Endothelial cell of umbilical vein (primary cell): ENCODE measurements around the gene MOB3A. TPM values are rescaled to one million over a fixed set of nuclear protein-coding genes. Genes with fewer than 3 reads are reported as not detected.

Experiments used
- BruUV-seq: library from RNA; stranded (reverse); fragments of 400-500 nt; replicated peaks from 2 replicates; lab custom pipeline; 2021; lab: Mats Ljungman, UMichigan
- CTCF ChIA-PET: fragments of 300-600, 350-600 bp; sonication (Branson Sonifier 250); formaldehyde crosslinking; loops from one replicate; lab custom pipeline; 2021; ENCODE audit warnings: antibody characterized with exemption, inconsistent platforms; lab: Charles Lee
- POLR2A ChIA-PET: fragments of 300-600, 350-600 bp; sonication (Branson Sonifier 250); formaldehyde crosslinking; loops from one replicate; lab custom pipeline; 2021; ENCODE audit warnings: antibody characterized with exemption, inconsistent platforms; lab: Charles Lee
- DNase-seq: peaks from one replicate; pipeline ENCODE4 v3.0.0-alpha.2; 2011; ENCODE audit warnings: low read depth, low spot score
- FAIRE-seq: peaks from 2 replicates; lab custom pipeline; 2011; peaks lifted over from hg19 to GRCh38; lab: Jason Lieb, UNC
- H2AFZ ChIP-seq: 2 replicates; pipeline ENCODE4 v1.6.0; 2012; ENCODE audit warnings: low read depth, low read length, control low read depth, inconsistent platforms
- H3K27ac ChIP-seq: 2 replicates; pipeline ENCODE4 v1.5.1; 2011; ENCODE audit warnings: low read depth, mild to moderate bottlenecking, control low read depth, low read length, moderate library complexity; ENCODE audit not compliant: insufficient read depth
- H3K27me3 ChIP-seq, 2 experiments: 2 replicates each; pipeline versions ENCODE4 v1.6.0 to v1.6.1; 2011; ENCODE audit warnings: low read length in 2 of 2, mixed read lengths in 1 of 2; ENCODE audit not compliant: control insufficient read depth in 2 of 2, insufficient read depth in 2 of 2
- H3K36me3 ChIP-seq, 2 experiments: 2 replicates in 1 of 2; 3 replicates in 1 of 2; pipeline ENCODE4 v1.5.1; 2011; ENCODE audit warnings: low read length in 2 of 2, mild to moderate bottlenecking in 1 of 2, moderate library complexity in 1 of 2; ENCODE audit not compliant: control insufficient read depth in 2 of 2, insufficient read depth in 2 of 2; ENCODE audit errors: extremely low read depth in 1 of 2
- H3K4me1 ChIP-seq: 3 replicates; pipeline ENCODE4 v1.5.1; 2011; ENCODE audit warnings: mild to moderate bottlenecking, low read length; ENCODE audit not compliant: control insufficient read depth, insufficient read depth; ENCODE audit errors: extremely low read depth
- H3K4me2 ChIP-seq: 2 replicates; pipeline ENCODE4 v1.6.1; 2011; ENCODE audit warnings: low read length, control low read depth, mixed read lengths; ENCODE audit not compliant: insufficient read depth
- H3K4me3 ChIP-seq, 3 experiments: fragments of 200-600 bp in 1 of 3; sonication (generic), shearing (Covaris generic) in 1 of 3; replicated peaks in 1 of 3; 2 replicates each; pipeline ENCODE4 v1.5.1; 2011 to 2016; ENCODE audit warnings: control low read depth in 3 of 3, low read length in 3 of 3, mild to moderate bottlenecking in 2 of 3, inconsistent platforms in 1 of 3, low read depth in 1 of 3, moderate library complexity in 1 of 3; ENCODE audit not compliant: insufficient read depth in 1 of 3
- H3K79me2 ChIP-seq: 2 replicates; pipeline ENCODE4 v1.6.0; 2012; ENCODE audit warnings: low read length, inconsistent platforms; ENCODE audit not compliant: control insufficient read depth, insufficient read depth
- H3K9ac ChIP-seq: replicated peaks from 2 replicates; pipeline ENCODE3; 2011; ENCODE audit warnings: low read length, control low read depth; ENCODE audit not compliant: insufficient read depth; ENCODE audit errors: extremely low read depth
- H3K9me1 ChIP-seq: replicated peaks from 3 replicates; pipeline ENCODE4 v1.6.0; 2011; ENCODE audit warnings: mild to moderate bottlenecking, low read length; ENCODE audit not compliant: control insufficient read depth, insufficient read depth; ENCODE audit errors: extremely low read depth
- H3K9me3 ChIP-seq: replicated peaks from 2 replicates; pipeline ENCODE4 v1.5.1; 2012; ENCODE audit warnings: low read length, inconsistent platforms; ENCODE audit not compliant: control insufficient read depth, insufficient read depth
- H4K20me1 ChIP-seq: replicated peaks from 2 replicates; pipeline ENCODE3; 2011; ENCODE audit warnings: mild to moderate bottlenecking, low read length; ENCODE audit not compliant: control insufficient read depth, insufficient read depth; ENCODE audit errors: extremely low read depth
- EZH2 ChIP-seq: IDR thresholded peaks from 2 replicates; pipeline ENCODE4 v1.6.1; 2012; ENCODE audit warnings: borderline replicate concordance, low read depth, mild to moderate bottlenecking, moderate library complexity, low read length, inconsistent platforms; ENCODE audit not compliant: severe bottlenecking
- FOS ChIP-seq: IDR thresholded peaks from 2 replicates; pipeline ENCODE4 v1.6.1; 2011; ENCODE audit warnings: mild to moderate bottlenecking, low read length, moderate library complexity, borderline replicate concordance; ENCODE audit not compliant: insufficient read depth
- GATA2 ChIP-seq: IDR thresholded peaks from 2 replicates; pipeline ENCODE4 v1.7.0; 2011; ENCODE audit warnings: low read depth, mild to moderate bottlenecking, moderate library complexity, mixed read lengths, low read length; ENCODE audit not compliant: insufficient read length, insufficient read depth
- JUN ChIP-seq: IDR thresholded peaks from 2 replicates; pipeline ENCODE4 v1.6.1; 2011; ENCODE audit warnings: borderline replicate concordance, low read depth; ENCODE audit not compliant: insufficient read length, insufficient read depth
- MYC ChIP-seq: IDR thresholded peaks from one replicate; pipeline ENCODE4 v1.6.1; 2011; ENCODE audit warnings: mild to moderate bottlenecking, low read depth, low read length
- POLR2A ChIP-seq: IDR thresholded peaks from 2 replicates; pipeline ENCODE4 v1.6.1; 2012; ENCODE audit warnings: low read depth, mild to moderate bottlenecking, control low read depth, low read length
- POLR2AphosphoS5 ChIP-seq: IDR thresholded peaks from 2 replicates; pipeline ENCODE4 v1.6.1; 2012; ENCODE audit warnings: low read depth, mild to moderate bottlenecking, control low read depth, low read length, moderate library complexity; ENCODE audit not compliant: insufficient read depth
- dilution Hi-C: fragments of 300-500 bp; cut with MboI; formaldehyde crosslinking; loops from one replicate; pipeline ENCODE4 v1.15.0; 2019; ENCODE audit warnings: low sequenced_read_pairs; ENCODE audit not compliant: extremely low pct_ligation_motif_present
- intact Hi-C: fragments of 100-400 bp; cut with micrococcal nuclease; formaldehyde crosslinking; loops from one replicate; pipeline ENCODE4 v1.10.0; 2022
- polyA plus RNA-seq, 4 experiments: library from polyadenylated mRNA; depleted of rRNA in 3 of 4; stranded (reverse) in 3 of 4; unstranded in 1 of 4; fragments of >200 nt; gene quantifications; 2 replicates each; pipeline versions ENCODE4 v1.2.1 to v1.2.3, GENCODE V29; 2011 to 2012; ENCODE audit warnings: missing spikeins in 1 of 4
- total RNA-seq: library from RNA; stranded (reverse); gene quantifications from 2 replicates; pipeline ENCODE4 v1.2.3, GENCODE V29; 2021
- TF ChIP-seq, protein P1 (sequence below): IDR thresholded peaks from 2 replicates; pipeline ENCODE4 v1.6.1; 2011; ENCODE audit not compliant: insufficient read depth, insufficient read length
- TF ChIP-seq, protein P2 (sequence below), 2 donors: IDR thresholded peaks; 1 replicate in 1 of 2; 2 replicates in 1 of 2; pipeline ENCODE4 v1.5.1; 2011; ENCODE audit warnings: low read length in 2 of 2, mild to moderate bottlenecking in 2 of 2, moderate library complexity in 2 of 2, control low read depth in 1 of 2, inconsistent platforms in 1 of 2, low read depth in 1 of 2; ENCODE audit not compliant: insufficient read depth in 1 of 2; ENCODE audit errors: extremely low read depth in 1 of 2

The MOB3A gene
- total and polyA plus RNA-seq, 2 donors (not counting 3 experiments of a cell fraction or from before 2014, with no cell fraction given), result 46.5 to 59.7 TPM

DNA sequence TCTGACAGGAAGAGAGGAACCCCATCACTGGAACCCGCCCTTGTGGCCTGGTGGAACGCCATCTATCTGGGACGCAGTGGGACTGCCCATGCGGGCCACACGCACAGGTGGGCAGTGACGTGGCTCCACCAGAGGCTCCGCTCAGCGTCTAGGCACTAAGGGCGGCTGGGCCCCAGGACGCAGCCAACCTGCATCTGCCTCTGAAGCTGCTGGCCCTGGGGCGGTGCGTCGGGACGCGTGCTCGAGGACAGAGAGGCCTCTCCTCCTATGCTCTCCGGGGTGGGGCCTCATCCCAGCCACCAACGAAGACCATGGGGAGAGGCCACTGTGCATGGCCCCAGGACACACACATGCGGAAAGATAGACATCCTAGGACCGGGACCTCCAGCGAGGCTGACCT is 18.7 kb upstream of the MOB3A start:
- DNase-seq (no peak), FAIRE-seq (no peak)
- dilution Hi-C loops, result no loop called here
- intact Hi-C loops, result no loop called here
- H3K9ac ChIP-seq, result no peak overlapping the region
- no peaks in the 10 kb centered on the region for H4K20me1 ChIP-seq
- peaks cover 28 to 86% of the 10 kb centered on the region in 2 experiments for H3K36me3 ChIP-seq
- H2AFZ ChIP-seq, result no peak overlapping the region
- H3K79me2 ChIP-seq, result no peaks in the 10 kb centered on the region
- no peaks in the 10 kb centered on the region for H3K4me1 ChIP-seq
- no peak overlapping the region for H3K27ac ChIP-seq
- no peaks in the 10 kb centered on the region for H3K9me3 ChIP-seq
- H3K9me1 ChIP-seq, result no peaks in the 10 kb centered on the region
- H3K27me3 ChIP-seq, result no peaks in the 10 kb centered on the region
- H3K4me3 ChIP-seq, result no peak overlapping the region
- ChIA-PET CTCF (no interaction called here), POLR2A (no interaction called here)
- no peak overlapping the region for H3K4me2 ChIP-seq
- TF ChIP-seq, protein P1, sequence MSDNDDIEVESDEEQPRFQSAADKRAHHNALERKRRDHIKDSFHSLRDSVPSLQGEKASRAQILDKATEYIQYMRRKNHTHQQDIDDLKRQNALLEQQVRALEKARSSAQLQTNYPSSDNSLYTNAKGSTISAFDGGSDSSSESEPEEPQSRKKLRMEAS, result no peak
- TF ChIP-seq MYC (no peak), GATA2 (no peak), POLR2A (no peak), FOS (no peak), POLR2AphosphoS5 (no peak), EZH2 (no peak), JUN (no peak)
- TF ChIP-seq, protein P2, sequence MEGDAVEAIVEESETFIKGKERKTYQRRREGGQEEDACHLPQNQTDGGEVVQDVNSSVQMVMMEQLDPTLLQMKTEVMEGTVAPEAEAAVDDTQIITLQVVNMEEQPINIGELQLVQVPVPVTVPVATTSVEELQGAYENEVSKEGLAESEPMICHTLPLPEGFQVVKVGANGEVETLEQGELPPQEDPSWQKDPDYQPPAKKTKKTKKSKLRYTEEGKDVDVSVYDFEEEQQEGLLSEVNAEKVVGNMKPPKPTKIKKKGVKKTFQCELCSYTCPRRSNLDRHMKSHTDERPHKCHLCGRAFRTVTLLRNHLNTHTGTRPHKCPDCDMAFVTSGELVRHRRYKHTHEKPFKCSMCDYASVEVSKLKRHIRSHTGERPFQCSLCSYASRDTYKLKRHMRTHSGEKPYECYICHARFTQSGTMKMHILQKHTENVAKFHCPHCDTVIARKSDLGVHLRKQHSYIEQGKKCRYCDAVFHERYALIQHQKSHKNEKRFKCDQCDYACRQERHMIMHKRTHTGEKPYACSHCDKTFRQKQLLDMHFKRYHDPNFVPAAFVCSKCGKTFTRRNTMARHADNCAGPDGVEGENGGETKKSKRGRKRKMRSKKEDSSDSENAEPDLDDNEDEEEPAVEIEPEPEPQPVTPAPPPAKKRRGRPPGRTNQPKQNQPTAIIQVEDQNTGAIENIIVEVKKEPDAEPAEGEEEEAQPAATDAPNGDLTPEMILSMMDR (IDR thresholded peaks at IDR 0.05; ENCODE audit: extremely low read depth in 1 of 2, insufficient read depth in 1 of 2, low read depth in 1 of 2, low read length in 2 of 2), result no peak
- no TSS peak for BruUV-seq
